GM23338 (cell line): ENCODE data around the gene FAM171A1. TPM values are rescaled to one million over a fixed set of nuclear protein-coding genes. Genes with fewer than 3 reads are reported as not detected.

Source experiments
- ATAC-seq: fragments of 200-7000 bp; cut with Tn5 transposase; 3 replicates; pipeline ENCODE4 v1.9.1; 2020
- DNase-seq: peaks from one replicate; pipeline ENCODE4 v3.0.0-alpha.2; 2015; ENCODE audit warnings: low spot score
- H2AFZ ChIP-seq: fragments of 200-600 bp; sonication (generic); 2 replicates; pipeline ENCODE4 v1.8.0; 2016; ENCODE audit warnings: antibody characterized with exemption, mild to moderate bottlenecking, moderate library complexity
- H3F3A ChIP-seq: fragments of 200-600 bp; sonication (generic); replicated peaks from 2 replicates; pipeline ENCODE4 v1.8.0; 2017; ENCODE audit warnings: antibody characterized with exemption, mixed run types, low read depth
- H3K27ac ChIP-seq: fragments of 200-600 bp; sonication (generic); 2 replicates; pipeline ENCODE4 v1.6.1; 2016; ENCODE audit warnings: low read depth
- H3K27me3 ChIP-seq: fragments of 200-600 bp; sonication (generic); 2 replicates; pipeline ENCODE4 v1.8.0; 2016; ENCODE audit warnings: mild to moderate bottlenecking, mixed run types, moderate library complexity; ENCODE audit not compliant: insufficient read depth
- H3K36me3 ChIP-seq: fragments of 200-600 bp; sonication (generic); 2 replicates; pipeline ENCODE4 v1.8.0; 2016; ENCODE audit warnings: mild to moderate bottlenecking; ENCODE audit not compliant: insufficient read depth
- H3K4me1 ChIP-seq: fragments of 200-600 bp; sonication (generic); 2 replicates; pipeline ENCODE4 v1.8.0; 2016; ENCODE audit warnings: mild to moderate bottlenecking, moderate library complexity; ENCODE audit not compliant: insufficient read depth
- H3K4me2 ChIP-seq: fragments of 200-600 bp; sonication (generic); 2 replicates; pipeline ENCODE4 v1.7.1; 2017; ENCODE audit warnings: mixed run types
- H3K4me3 ChIP-seq: fragments of 200-600 bp; sonication (generic); 2 replicates; pipeline ENCODE4 v1.6.1; 2016; ENCODE audit warnings: mixed run types
- H3K79me2 ChIP-seq: fragments of 200-600 bp; sonication (generic); replicated peaks from 2 replicates; pipeline ENCODE4 v1.8.0; 2017; ENCODE audit warnings: mild to moderate bottlenecking; ENCODE audit not compliant: insufficient read depth
- H3K9me2 ChIP-seq: fragments of 200-600 bp; sonication (generic); 2 replicates; pipeline ENCODE4 v1.8.0; 2017; ENCODE audit not compliant: insufficient read depth
- H4K20me1 ChIP-seq: fragments of 200-600 bp; sonication (generic); replicated peaks from 2 replicates; pipeline ENCODE4 v1.8.0; 2017; ENCODE audit warnings: mild to moderate bottlenecking; ENCODE audit not compliant: insufficient read depth
- H3K27ac Mint-ChIP-seq: 2 replicates; pipeline ENCODE4 v1.8.0; 2020; ENCODE audit warnings: inconsistent platforms, mild to moderate bottlenecking, moderate library complexity, mixed read lengths
- H3K27me3 Mint-ChIP-seq: 3 replicates; pipeline ENCODE4 v1.8.0; 2022; ENCODE audit warnings: low read depth, mild to moderate bottlenecking, moderate library complexity, mixed read lengths, inconsistent platforms; ENCODE audit not compliant: insufficient read depth, poor library complexity
- H3K36me3 Mint-ChIP-seq: 3 replicates; pipeline ENCODE4 v1.8.0; 2021; ENCODE audit warnings: low read depth, mild to moderate bottlenecking, inconsistent platforms, moderate library complexity, mixed read lengths
- H3K4me1 Mint-ChIP-seq: 3 replicates; pipeline ENCODE4 v1.8.0; 2020; ENCODE audit warnings: mild to moderate bottlenecking, inconsistent platforms, mixed read lengths
- H3K4me3 Mint-ChIP-seq: 3 replicates; pipeline ENCODE4 v1.8.0; 2021; ENCODE audit warnings: moderate library complexity, mild to moderate bottlenecking, inconsistent platforms, mixed read lengths
- H3K9me3 Mint-ChIP-seq: 3 replicates; pipeline ENCODE4 v1.8.0; 2020; ENCODE audit warnings: moderate library complexity, mild to moderate bottlenecking, inconsistent platforms, mixed read lengths
- JUNB ChIP-seq: IDR thresholded peaks from one replicate; pipeline ENCODE4 v1.6.1; 2016; ENCODE audit warnings: antibody characterized with exemption; ENCODE audit not compliant: unreplicated experiment
- NANOG ChIP-seq: IDR thresholded peaks from 2 replicates; pipeline ENCODE4 v1.6.1; 2016; ENCODE audit warnings: antibody characterized with exemption, borderline replicate concordance
- POLR2AphosphoS5 ChIP-seq: IDR thresholded peaks from 2 replicates; pipeline ENCODE4 v1.6.1; 2016; ENCODE audit warnings: antibody characterized with exemption, low read depth
- STAT1 ChIP-seq: IDR thresholded peaks from one replicate; pipeline ENCODE4 v1.6.1; 2016; ENCODE audit warnings: antibody characterized with exemption; ENCODE audit not compliant: unreplicated experiment
- ZNF114 ChIP-seq: fragments of 250-450 bp; sonication (Bioruptor Pico); IDR thresholded peaks from 2 replicates; pipeline ENCODE4 v1.5.0; 2020; ENCODE audit warnings: mild to moderate bottlenecking, moderate library complexity
- ZNF331 ChIP-seq: fragments of 250-450 bp; sonication (Bioruptor Pico); IDR thresholded peaks from 2 replicates; pipeline ENCODE4 v1.5.0; 2020; ENCODE audit warnings: low read depth, mild to moderate bottlenecking, moderate library complexity
- polyA plus RNA-seq: library from polyadenylated mRNA; unstranded; fragments of >200 nt; fragmentation: Nextera tagmentation; extraction: Ambion mirVana; gene quantifications from 2 replicates; pipeline ENCODE4 v1.2.1, GENCODE V29; 2016
- total RNA-seq: library from RNA; depleted of rRNA; stranded (reverse); fragments of >200 nt; shearing (Covaris generic); gene quantifications from 2 replicates; pipeline ENCODE4 v1.2.3, GENCODE V29; 2014
- TF ChIP-seq, protein P1 (sequence below): fragments of 250-450 bp; sonication (Bioruptor Pico); IDR thresholded peaks from 2 replicates; pipeline ENCODE4 v1.5.0; 2020; ENCODE audit warnings: mild to moderate bottlenecking, moderate library complexity
- TF ChIP-seq, protein P2 (sequence below): IDR thresholded peaks from one replicate; pipeline ENCODE4 v1.6.1; 2018; ENCODE audit warnings: antibody characterized with exemption; ENCODE audit not compliant: unreplicated experiment
- TF ChIP-seq, protein P3 (sequence below): IDR thresholded peaks from 2 replicates; pipeline ENCODE4 v1.6.1; 2016; ENCODE audit warnings: antibody characterized with exemption
- TF ChIP-seq, protein P4 (sequence below), 2 experiments: fragments of 200-600 bp in 1 of 2; sonication (generic) in 1 of 2; conservative IDR thresholded peaks; 2 replicates each; pipeline versions ENCODE4 v1.5.1 to v1.6.1; 2016 to 2017; ENCODE audit warnings: antibody characterized with exemption in 2 of 2, low read depth in 2 of 2, mild to moderate bottlenecking in 2 of 2, moderate library complexity in 1 of 2

FAM171A1 gene
- total and polyA plus RNA-seq, 2 experiments from 2014 or later: 11.3 to 32.2 TPM

DNA sequence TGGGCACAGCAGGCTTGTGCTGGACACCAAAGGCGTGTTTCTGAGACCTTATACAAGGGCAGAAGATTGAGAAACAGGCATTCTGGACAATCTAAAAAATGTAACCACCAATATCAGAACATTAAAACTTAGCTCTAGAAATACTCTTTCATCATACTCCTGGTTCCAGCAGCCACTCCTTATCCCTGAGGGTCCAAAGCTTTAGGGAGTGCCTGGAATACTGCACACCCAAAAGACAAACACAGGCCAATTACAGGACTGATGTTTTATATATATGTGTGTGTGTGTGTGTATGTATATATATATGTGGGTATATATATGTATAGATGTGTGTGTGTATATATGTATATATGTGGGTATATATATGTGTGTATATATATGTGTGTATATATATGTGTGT is 39.6 kb downstream of the FAM171A1 start:
- TF ChIP-seq POLR2AphosphoS5 (no peak), ZNF114 (CRISPR knock-in tag) (no peak), JUNB (no peak), STAT1 (no peak), ZNF331 (CRISPR knock-in tag) (no peak), NANOG (no peak)
- TF ChIP-seq, protein P1, sequence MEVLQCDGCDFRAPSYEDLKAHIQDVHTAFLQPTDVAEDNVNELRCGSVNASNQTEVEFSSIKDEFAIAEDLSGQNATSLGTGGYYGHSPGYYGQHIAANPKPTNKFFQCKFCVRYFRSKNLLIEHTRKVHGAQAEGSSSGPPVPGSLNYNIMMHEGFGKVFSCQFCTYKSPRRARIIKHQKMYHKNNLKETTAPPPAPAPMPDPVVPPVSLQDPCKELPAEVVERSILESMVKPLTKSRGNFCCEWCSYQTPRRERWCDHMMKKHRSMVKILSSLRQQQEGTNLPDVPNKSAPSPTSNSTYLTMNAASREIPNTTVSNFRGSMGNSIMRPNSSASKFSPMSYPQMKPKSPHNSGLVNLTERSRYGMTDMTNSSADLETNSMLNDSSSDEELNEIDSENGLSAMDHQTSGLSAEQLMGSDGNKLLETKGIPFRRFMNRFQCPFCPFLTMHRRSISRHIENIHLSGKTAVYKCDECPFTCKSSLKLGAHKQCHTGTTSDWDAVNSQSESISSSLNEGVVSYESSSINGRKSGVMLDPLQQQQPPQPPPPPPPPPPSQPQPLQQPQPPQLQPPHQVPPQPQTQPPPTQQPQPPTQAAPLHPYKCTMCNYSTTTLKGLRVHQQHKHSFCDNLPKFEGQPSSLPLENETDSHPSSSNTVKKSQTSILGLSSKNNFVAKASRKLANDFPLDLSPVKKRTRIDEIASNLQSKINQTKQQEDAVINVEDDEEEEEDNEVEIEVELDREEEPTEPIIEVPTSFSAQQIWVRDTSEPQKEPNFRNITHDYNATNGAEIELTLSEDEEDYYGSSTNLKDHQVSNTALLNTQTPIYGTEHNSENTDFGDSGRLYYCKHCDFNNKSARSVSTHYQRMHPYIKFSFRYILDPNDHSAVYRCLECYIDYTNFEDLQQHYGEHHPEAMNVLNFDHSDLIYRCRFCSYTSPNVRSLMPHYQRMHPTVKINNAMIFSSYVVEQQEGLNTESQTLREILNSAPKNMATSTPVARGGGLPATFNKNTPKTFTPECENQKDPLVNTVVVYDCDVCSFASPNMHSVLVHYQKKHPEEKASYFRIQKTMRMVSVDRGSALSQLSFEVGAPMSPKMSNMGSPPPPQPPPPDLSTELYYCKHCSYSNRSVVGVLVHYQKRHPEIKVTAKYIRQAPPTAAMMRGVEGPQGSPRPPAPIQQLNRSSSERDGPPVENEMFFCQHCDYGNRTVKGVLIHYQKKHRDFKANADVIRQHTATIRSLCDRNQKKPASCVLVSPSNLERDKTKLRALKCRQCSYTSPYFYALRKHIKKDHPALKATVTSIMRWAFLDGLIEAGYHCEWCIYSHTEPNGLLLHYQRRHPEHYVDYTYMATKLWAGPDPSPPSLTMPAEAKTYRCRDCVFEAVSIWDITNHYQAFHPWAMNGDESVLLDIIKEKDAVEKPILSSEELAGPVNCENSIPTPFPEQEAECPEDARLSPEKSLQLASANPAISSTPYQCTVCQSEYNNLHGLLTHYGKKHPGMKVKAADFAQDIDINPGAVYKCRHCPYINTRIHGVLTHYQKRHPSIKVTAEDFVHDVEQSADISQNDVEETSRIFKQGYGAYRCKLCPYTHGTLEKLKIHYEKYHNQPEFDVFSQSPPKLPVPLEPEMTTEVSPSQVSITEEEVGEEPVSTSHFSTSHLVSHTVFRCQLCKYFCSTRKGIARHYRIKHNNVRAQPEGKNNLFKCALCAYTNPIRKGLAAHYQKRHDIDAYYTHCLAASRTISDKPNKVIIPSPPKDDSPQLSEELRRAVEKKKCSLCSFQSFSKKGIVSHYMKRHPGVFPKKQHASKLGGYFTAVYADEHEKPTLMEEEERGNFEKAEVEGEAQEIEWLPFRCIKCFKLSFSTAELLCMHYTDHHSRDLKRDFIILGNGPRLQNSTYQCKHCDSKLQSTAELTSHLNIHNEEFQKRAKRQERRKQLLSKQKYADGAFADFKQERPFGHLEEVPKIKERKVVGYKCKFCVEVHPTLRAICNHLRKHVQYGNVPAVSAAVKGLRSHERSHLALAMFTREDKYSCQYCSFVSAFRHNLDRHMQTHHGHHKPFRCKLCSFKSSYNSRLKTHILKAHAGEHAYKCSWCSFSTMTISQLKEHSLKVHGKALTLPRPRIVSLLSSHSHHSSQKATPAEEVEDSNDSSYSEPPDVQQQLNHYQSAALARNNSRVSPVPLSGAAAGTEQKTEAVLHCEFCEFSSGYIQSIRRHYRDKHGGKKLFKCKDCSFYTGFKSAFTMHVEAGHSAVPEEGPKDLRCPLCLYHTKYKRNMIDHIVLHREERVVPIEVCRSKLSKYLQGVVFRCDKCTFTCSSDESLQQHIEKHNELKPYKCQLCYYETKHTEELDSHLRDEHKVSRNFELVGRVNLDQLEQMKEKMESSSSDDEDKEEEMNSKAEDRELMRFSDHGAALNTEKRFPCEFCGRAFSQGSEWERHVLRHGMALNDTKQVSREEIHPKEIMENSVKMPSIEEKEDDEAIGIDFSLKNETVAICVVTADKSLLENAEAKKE: no peak
- TF ChIP-seq, protein P2, sequence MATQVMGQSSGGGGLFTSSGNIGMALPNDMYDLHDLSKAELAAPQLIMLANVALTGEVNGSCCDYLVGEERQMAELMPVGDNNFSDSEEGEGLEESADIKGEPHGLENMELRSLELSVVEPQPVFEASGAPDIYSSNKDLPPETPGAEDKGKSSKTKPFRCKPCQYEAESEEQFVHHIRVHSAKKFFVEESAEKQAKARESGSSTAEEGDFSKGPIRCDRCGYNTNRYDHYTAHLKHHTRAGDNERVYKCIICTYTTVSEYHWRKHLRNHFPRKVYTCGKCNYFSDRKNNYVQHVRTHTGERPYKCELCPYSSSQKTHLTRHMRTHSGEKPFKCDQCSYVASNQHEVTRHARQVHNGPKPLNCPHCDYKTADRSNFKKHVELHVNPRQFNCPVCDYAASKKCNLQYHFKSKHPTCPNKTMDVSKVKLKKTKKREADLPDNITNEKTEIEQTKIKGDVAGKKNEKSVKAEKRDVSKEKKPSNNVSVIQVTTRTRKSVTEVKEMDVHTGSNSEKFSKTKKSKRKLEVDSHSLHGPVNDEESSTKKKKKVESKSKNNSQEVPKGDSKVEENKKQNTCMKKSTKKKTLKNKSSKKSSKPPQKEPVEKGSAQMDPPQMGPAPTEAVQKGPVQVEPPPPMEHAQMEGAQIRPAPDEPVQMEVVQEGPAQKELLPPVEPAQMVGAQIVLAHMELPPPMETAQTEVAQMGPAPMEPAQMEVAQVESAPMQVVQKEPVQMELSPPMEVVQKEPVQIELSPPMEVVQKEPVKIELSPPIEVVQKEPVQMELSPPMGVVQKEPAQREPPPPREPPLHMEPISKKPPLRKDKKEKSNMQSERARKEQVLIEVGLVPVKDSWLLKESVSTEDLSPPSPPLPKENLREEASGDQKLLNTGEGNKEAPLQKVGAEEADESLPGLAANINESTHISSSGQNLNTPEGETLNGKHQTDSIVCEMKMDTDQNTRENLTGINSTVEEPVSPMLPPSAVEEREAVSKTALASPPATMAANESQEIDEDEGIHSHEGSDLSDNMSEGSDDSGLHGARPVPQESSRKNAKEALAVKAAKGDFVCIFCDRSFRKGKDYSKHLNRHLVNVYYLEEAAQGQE: no peak
- TF ChIP-seq, protein P3, sequence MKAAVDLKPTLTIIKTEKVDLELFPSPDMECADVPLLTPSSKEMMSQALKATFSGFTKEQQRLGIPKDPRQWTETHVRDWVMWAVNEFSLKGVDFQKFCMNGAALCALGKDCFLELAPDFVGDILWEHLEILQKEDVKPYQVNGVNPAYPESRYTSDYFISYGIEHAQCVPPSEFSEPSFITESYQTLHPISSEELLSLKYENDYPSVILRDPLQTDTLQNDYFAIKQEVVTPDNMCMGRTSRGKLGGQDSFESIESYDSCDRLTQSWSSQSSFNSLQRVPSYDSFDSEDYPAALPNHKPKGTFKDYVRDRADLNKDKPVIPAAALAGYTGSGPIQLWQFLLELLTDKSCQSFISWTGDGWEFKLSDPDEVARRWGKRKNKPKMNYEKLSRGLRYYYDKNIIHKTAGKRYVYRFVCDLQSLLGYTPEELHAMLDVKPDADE: no peak
- TF ChIP-seq, protein P4, sequence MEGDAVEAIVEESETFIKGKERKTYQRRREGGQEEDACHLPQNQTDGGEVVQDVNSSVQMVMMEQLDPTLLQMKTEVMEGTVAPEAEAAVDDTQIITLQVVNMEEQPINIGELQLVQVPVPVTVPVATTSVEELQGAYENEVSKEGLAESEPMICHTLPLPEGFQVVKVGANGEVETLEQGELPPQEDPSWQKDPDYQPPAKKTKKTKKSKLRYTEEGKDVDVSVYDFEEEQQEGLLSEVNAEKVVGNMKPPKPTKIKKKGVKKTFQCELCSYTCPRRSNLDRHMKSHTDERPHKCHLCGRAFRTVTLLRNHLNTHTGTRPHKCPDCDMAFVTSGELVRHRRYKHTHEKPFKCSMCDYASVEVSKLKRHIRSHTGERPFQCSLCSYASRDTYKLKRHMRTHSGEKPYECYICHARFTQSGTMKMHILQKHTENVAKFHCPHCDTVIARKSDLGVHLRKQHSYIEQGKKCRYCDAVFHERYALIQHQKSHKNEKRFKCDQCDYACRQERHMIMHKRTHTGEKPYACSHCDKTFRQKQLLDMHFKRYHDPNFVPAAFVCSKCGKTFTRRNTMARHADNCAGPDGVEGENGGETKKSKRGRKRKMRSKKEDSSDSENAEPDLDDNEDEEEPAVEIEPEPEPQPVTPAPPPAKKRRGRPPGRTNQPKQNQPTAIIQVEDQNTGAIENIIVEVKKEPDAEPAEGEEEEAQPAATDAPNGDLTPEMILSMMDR (conservative IDR thresholded peaks at IDR 0.05; ENCODE audit: low read depth in 2 of 2): no peak
- Histone ChIP-seq H3K27ac (no peak overlapping the region), H4K20me1 (peaks cover 4% of the 10 kb centered on the region), H3K79me2 (0 out of 2 replicates have a peak, but pooled peaks cover 25% of the 10 kb centered on the region), H3K27me3 (no peaks in the 10 kb centered on the region), H3K36me3 (no peaks in the 10 kb centered on the region), H3K4me1 (peaks cover 12% of the 10 kb centered on the region; the same call in 1 of the 2 replicates), H3K4me2 (no peak overlapping the region), H2AFZ (no peak overlapping the region), H3K4me3 (no peak overlapping the region), H3K9me2 (no peaks in the 10 kb centered on the region), H3F3A (no peaks in the 10 kb centered on the region)
- DNase-seq (no peak), ATAC-seq (no peak)
- Mint-ChIP-seq H3K36me3 (no peaks in the 10 kb centered on the region), H3K4me3 (no peak overlapping the region), H3K9me3 (no peaks in the 10 kb centered on the region), H3K27me3 (peaks cover 3% of the 10 kb centered on the region), H3K4me1 (peaks cover 8% of the 10 kb centered on the region), H3K27ac (no peak overlapping the region)
